GM19328 (cell line): ENCODE measurements around the gene CENPT.
"Not testable (repeated sequence)": the region's sequence is repeated elsewhere in the genome, so short reads cannot be mapped to it uniquely, and the experiment has no call there.

Experiments used
- ATAC-seq: cut with Tn5 transposase; IDR thresholded peaks from one replicate; pipeline ENCODE4 v1.9.1; 2021; ENCODE audit warnings: mild to moderate bottlenecking, moderate library complexity; ENCODE audit not compliant: unreplicated experiment

CENPT gene

DNA sequence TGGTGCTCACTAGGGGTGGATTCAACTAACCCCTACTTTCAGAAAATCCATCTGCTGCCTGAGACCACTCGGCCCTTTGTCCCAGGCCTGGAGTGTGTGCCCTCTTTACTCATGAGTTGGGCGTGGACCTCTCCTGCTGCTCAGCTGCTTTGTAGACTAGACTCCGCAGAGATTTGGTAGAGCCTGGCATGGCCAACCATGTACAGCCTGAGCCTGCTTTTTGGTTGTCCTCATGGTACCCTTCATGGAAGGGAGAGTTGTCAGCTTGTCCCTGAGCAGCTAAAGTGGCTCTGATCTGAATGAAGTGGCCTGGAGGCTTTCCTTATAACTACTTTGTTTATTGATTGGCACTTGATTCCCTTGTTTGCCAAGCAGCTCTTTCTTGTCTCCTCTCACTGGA is 26.9 kb upstream of the CENPT start:
- ATAC-seq = no peak

- ATAC-seq = no peak
These were observed 26.2 kb upstream of the CENPT start for GRCh38 chr16:67873435-67874370.

DNA sequence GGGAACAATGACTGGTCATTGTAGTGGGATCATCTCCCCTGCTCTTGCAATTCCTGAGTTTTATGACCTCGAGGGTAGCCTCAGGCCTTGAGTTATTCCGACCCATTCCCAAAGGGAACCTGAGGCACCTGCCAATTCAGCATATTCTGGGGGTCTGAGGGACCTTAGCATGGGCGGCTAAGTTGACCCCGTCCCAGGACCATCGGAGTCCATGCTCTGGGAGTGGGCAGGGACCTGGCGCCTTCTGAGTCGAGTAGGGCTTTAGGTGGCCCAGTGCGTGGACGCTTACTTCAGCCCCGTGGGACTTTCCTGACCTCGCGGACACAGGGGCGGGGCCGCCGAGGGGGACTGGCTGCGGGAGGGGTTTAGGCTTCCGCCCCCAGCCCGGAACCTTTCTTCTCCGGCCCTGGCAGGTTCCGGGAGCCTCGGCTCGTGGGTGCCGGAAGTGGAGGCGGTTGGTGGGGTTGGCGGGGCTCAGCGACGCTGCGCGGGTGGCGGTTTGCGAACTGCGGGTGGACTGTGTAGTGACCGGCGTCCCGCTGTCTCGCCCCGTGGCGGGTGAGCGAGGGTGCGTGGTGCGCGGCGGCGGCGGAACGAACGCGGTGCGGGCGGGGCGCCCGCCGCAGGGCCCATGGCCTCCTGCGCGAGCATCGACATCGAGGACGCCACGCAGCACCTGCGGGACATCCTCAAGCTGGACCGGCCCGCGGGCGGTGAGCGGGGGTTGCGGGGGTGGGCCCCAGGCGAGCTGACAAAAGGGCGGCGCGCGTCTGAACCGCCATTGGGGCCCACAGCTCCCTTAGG is 25.3 kb upstream of the CENPT start, which contains the start of gene EDC4:
TSS of gene EDC4 (plus strand) at position 422 of the 804 bp plus-strand sequence. CDS start at position 632, 210 bp downstream.
- ATAC-seq = peak; percentile 55

GRCh38 chr16:67872131-67872630 is 24.7 kb upstream of the CENPT start:
- no peak for ATAC-seq

DNA sequence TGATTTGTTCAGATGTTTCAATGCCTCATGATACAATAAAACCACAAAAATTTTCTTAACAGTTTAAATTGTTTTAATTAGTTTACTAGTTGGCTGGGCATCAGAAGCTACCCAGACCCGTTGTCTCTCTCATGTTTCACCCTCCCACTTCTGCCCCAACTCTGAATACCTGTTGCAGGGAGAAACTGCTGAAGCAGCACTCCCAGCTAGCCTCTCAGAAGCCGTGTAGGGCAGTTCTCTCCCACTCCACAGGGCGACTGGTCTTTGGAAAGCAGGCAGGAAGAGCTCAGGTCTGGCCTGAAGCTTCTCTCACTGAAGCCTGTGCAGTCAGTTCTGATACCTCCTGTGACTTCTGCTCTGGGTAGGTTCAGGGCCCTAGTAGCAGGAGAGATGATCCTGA is 23.8 kb upstream of the CENPT start:
- ATAC-seq = no peak

- no peak for ATAC-seq
These were observed 22.2 kb upstream of the CENPT start for GRCh38 chr16:67869653-67870052.

- ATAC-seq = no peak
These were observed 20.8 kb upstream of the CENPT start for GRCh38 chr16:67868290-67868689.

- ATAC-seq = no peak
These were observed 17.8 kb upstream of the CENPT start for GRCh38 chr16:67865318-67865717.

DNA sequence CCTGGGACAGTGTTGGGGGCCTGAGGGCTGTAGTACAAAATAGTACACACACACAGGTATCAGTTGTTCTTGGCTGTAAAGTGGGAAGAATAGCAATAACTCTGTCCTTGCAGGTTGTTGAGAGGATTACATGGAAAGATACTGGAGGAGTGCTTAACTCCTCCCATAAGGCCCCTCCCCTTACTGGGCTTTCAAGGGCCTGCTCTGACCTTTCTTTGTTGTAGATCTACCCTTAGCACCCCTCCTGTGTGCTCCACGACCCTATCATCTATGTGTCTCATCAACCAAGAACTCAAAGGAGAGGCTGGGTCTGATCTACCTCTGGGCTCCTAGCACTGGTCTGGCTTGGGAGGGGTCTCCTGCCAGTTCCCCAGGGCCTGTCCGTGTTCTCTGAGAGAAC is 17.1 kb upstream of the CENPT start:
- ATAC-seq = no peak

- not testable (repeated sequence) for ATAC-seq
These were observed 16.6 kb upstream of the CENPT start for GRCh38 chr16:67864044-67864443.

- ATAC-seq = no peak
These were observed 15.4 kb upstream of the CENPT start for GRCh38 chr16:67862623-67863583.

DNA sequence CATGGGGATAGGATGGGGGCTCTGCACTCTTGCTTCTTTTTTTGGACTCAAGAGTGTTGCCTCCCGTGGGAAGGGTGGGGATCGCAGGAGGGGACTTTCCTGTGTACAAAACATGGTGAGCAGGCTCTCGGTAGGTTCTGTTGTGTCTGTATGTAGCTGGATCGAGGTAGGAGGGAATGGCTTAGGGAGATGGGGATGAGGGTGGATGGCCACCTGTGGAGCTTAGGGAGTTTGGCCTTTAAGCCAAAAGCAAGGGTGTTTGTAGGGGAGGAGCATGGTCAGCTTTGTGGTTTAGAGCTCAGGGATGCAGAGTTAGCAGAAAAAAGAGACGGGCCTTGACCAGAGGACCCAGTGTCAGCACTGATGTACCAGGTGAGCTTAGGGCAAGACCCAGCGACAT is 14.4 kb upstream of the CENPT start:
- ATAC-seq = no peak

GRCh38 chr16:67860589-67861398 is 13.3 kb upstream of the CENPT start:
- ATAC-seq = no peak

DNA sequence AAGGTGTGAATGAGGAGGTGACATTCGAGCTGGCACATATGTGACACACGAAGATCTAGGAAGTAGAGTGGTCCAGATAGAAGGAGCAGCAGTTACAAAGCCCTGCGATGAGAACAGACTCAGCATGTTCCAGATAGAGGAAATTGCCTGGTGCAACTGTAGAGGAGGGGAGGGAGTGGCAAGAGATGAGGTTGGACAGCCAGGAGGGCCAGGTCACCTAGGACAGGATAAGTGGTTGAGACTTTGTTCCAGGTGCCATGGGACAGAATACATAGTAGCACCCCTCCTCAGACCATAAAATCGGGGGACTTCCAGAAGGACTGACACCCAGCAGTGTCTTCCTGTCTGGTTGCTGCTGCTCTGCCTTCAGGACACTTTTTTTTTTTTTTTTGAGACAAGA is 11.0 kb upstream of the CENPT start:
- ATAC-seq = no peak

DNA sequence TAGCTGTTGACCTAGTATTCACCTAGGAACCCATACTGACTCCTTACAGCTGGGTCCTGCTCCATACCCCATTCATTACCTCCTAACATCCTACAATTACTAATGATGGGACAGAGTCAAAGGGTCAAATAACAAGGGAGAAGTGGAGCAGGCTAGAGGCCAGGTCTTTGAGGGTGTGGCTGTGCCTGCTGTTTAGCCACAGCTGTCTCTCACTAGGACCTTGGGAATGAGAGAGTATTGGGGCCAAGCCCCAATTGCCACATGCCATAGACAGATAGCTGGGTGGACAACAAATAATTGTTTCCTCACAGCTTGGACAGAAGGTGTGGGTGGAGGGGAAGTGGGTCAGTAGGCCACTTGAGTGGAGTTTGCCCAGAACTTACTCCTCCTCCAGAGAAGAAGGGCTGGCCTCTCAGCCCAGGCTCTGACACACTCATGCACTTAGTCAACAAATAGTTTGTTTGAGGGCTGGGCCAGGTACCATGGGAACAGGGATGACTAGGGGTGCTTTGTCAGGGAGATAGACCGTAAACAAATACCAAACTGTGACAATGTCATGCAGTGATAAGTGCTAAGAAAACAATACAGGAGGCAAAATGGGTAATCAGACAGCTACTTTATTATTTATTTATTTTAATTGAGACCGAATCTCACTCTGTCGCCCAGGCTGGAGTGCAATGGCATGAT is 10.2 kb upstream of the CENPT start:
- no peak for ATAC-seq

GRCh38 chr16:67856927-67857546 is 9.5 kb upstream of the CENPT start:
- no peak for ATAC-seq

DNA sequence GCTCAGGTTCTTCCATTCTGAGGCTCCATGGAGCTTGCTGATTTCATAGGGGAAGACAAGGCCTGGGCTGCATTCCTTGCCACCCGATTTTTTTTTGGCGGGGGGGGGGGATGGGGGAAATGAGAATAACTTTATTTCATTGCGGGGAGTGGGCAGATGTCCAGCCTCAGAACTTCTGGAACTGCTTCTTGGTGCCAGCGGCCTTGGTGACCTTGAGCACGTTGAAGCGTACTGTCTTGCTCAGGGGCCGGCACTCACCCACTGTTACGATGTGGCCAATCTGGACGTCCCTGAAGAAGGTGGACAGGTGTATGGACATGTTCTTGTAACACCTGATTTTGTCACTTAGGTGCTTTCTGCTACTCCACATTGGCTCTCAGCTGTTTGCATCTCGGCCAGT is 8.3 kb upstream of the CENPT start:
- ATAC-seq = no peak

DNA sequence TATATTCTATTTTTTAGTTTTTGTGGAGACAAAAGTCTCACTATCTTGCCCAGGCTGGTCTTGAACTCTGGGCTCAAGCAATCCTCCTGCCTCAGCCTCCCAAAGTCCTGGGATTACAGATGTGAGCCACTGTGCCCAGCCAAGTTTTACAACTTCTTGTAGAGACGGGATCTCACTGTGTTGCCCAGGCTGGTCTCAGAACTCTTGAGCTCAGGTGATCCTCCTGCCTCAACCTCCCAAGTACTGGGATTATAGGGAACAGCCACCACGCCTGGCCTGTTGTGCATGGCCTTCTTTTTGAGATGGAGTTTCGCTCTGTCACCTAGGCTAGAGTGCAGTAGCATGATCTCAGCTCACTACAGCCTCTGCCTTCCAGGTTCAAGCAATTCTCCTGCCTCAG is 6.2 kb upstream of the CENPT start:
- no peak for ATAC-seq

DNA sequence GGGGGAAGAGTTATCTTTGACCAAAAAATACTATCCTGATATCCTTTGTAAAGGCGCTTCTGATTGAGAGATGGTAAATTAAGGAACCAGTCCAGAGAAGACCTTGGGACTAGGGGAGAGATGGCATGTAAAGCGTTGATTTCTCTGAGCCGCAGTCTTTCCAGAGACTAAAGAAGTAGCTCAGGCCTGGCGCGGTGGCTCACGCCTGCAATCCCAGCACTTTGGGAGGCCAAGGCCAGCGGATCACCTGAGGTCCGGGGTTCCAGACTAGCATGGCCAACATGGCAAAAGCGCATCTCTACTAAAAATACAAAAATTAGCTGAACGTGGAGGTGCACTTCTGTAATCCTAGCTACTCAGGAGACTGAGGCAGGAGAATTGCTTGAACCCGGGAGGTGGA is 625 bp upstream of the CENPT start:
- no peak for ATAC-seq
